ENCODE results near the gene DPYSL4.

Gene DPYSL4

GRCh38 chr10:132230557-132231210, 43.9 kb downstream of the DPYSL4 start:
- DNase-seq = no peak

- DNase-seq = no peak
Measured at GRCh38 chr10:132231656-132232022, 44.9 kb downstream of the DPYSL4 start.

- no peak for DNase-seq
Measured at GRCh38 chr10:132232023-132232951, 45.5 kb downstream of the DPYSL4 start.

GRCh38 chr10:132232981-132233380, 46.2 kb downstream of the DPYSL4 start:
- DNase-seq = no peak

- no peak for DNase-seq
Measured at GRCh38 chr10:132233501-132234085, 46.8 kb downstream of the DPYSL4 start.

GRCh38 chr10:132234860-132235259, 48.1 kb downstream of the DPYSL4 start:
- DNase-seq = no peak

- DNase-seq = no peak
Measured at GRCh38 chr10:132236161-132236560, 49.4 kb downstream of the DPYSL4 start.

- DNase-seq = no peak
Measured at GRCh38 chr10:132236881-132237280, 50.1 kb downstream of the DPYSL4 start.

GRCh38 chr10:132237396-132237795, 50.6 kb downstream of the DPYSL4 start:
- DNase-seq = no peak

- DNase-seq = no peak
Measured at GRCh38 chr10:132237871-132238270, 51.1 kb downstream of the DPYSL4 start.

GRCh38 chr10:132238371-132239125, 51.8 kb downstream of the DPYSL4 start:
- DNase-seq = no peak

- no peak for DNase-seq
Measured at GRCh38 chr10:132239126-132240031, 52.6 kb downstream of the DPYSL4 start.

- DNase-seq = no peak
Measured at GRCh38 chr10:132240156-132240555, 53.4 kb downstream of the DPYSL4 start.

- no peak for DNase-seq
Measured at GRCh38 chr10:132240581-132240980, 53.8 kb downstream of the DPYSL4 start.

GRCh38 chr10:132241086-132241485, 54.3 kb downstream of the DPYSL4 start:
- no peak for DNase-seq

GRCh38 chr10:132241496-132241895, 54.7 kb downstream of the DPYSL4 start:
- no peak for DNase-seq

GRCh38 chr10:132242103-132242840, 55.5 kb downstream of the DPYSL4 start:
- DNase-seq = no peak

- no peak for DNase-seq
Measured at GRCh38 chr10:132243141-132243540, 56.4 kb downstream of the DPYSL4 start.

- no peak for DNase-seq
Measured at GRCh38 chr10:132243626-132244025, 56.9 kb downstream of the DPYSL4 start.

GRCh38 chr10:132245056-132245455, 58.3 kb downstream of the DPYSL4 start:
- DNase-seq = no peak

GRCh38 chr10:132246296-132246695, 59.5 kb downstream of the DPYSL4 start:
- DNase-seq = no peak

Data from activated T-cell treated with anti-CD3 and anti-CD28 coated beads, Interleukin-2, amount 50 U/mL, for 1 hour (primary cell).